HG03469 (cell line): Measurements from ENCODE around the gene TSHB.
"Not testable (repeated sequence)": the region's sequence is repeated elsewhere in the genome, so short reads cannot be mapped to it uniquely, and the experiment has no call there.

Experiments
- ATAC-seq: cut with Tn5 transposase; IDR thresholded peaks from one replicate; pipeline ENCODE4 v1.9.1; 2021; ENCODE audit warnings: mild to moderate bottlenecking, moderate library complexity, moderate number of reproducible peaks; ENCODE audit not compliant: unreplicated experiment

TSHB gene

GRCh38 chr1:115029526-115029925 is at the start of gene TSHB:
Gene TSHB, plus strand, starts transcription at chr1:115029826. Its CDS starts 3,537 bp downstream, at chr1:115033363.
- ATAC-seq: no peak

GRCh38 chr1:114982251-114982650 is 47.4 kb upstream of the TSHB start:
- ATAC-seq: no peak

GRCh38 chr1:114986286-114986685 is 43.3 kb upstream of the TSHB start:
- ATAC-seq: no peak

- no peak for ATAC-seq
These were observed 41.5 kb upstream of the TSHB start for GRCh38 chr1:114988095-114988494.

GRCh38 chr1:114997510-114998289 is 31.9 kb upstream of the TSHB start:
- ATAC-seq: no peak

GRCh38 chr1:115006191-115006590 is 23.4 kb upstream of the TSHB start:
- no peak for ATAC-seq

GRCh38 chr1:115012006-115012405 is 17.6 kb upstream of the TSHB start:
- ATAC-seq: no peak

GRCh38 chr1:115012434-115012833 is 17.2 kb upstream of the TSHB start:
- no peak for ATAC-seq

GRCh38 chr1:115013792-115014191 is 15.8 kb upstream of the TSHB start:
- ATAC-seq: no peak

- not testable (repeated sequence) for ATAC-seq
These were observed 10.1 kb upstream of the TSHB start for GRCh38 chr1:115019549-115019948.

- ATAC-seq: no peak
These were observed 8.5 kb upstream of the TSHB start for GRCh38 chr1:115021145-115021544.

GRCh38 chr1:115023593-115023992 is 6.0 kb upstream of the TSHB start:
- no peak for ATAC-seq

GRCh38 chr1:115031595-115031994 is 2.0 kb downstream of the TSHB start:
- ATAC-seq: no peak

- ATAC-seq: no peak
These were observed 6.0 kb downstream of the TSHB start for GRCh38 chr1:115035652-115036051.

- ATAC-seq: no peak
These were observed 7.3 kb downstream of the TSHB start for GRCh38 chr1:115036814-115037507.

GRCh38 chr1:115040501-115040900 is 10.9 kb downstream of the TSHB start:
- ATAC-seq: no peak

GRCh38 chr1:115041654-115042053 is 12.0 kb downstream of the TSHB start:
- ATAC-seq: no peak

GRCh38 chr1:115046751-115047150 is 17.1 kb downstream of the TSHB start:
- ATAC-seq: no peak

- no peak for ATAC-seq
These were observed 22.2 kb downstream of the TSHB start for GRCh38 chr1:115051850-115052249.

- ATAC-seq: peak; percentile 91
These were observed 22.9 kb downstream of the TSHB start for GRCh38 chr1:115052454-115053083.

GRCh38 chr1:115056395-115056798 is 26.8 kb downstream of the TSHB start:
- no peak for ATAC-seq
